H1 (cell line): ENCODE measurements around the gene MILR1. TPM values are rescaled to one million over a fixed set of nuclear protein-coding genes. Genes with fewer than 3 reads are reported as not detected.

Experiments used
- CTCF ChIA-PET: fragments of 300-600 bp; sonication (Branson Sonifier 250); formaldehyde crosslinking; loops from one replicate; lab custom pipeline; 2021; ENCODE audit not compliant: partially characterized antibody; lab: Charles Lee
- POLR2A ChIA-PET: fragments of 300-600 bp; sonication (Branson Sonifier 250); formaldehyde crosslinking; loops from one replicate; lab custom pipeline; 2021; ENCODE audit warnings: inconsistent platforms; ENCODE audit not compliant: partially characterized antibody; lab: Charles Lee
- DNase-seq, 2 experiments: peaks; one replicate each; pipeline versions ENCODE4 v3.0.0 to v3.0.0-alpha.2; 2010 to 2022; ENCODE audit warnings: low spot score in 2 of 2, low read depth in 1 of 2, mixed read lengths in 1 of 2
- FAIRE-seq: peaks from 2 replicates; lab custom pipeline; 2011; peaks lifted over from hg19 to GRCh38; lab: Jason Lieb, UNC
- H2AFZ ChIP-seq: 2 replicates; pipeline ENCODE4 v1.8.1; 2012; ENCODE audit warnings: low read length, inconsistent platforms
- H2AK5ac ChIP-seq: 2 replicates; pipeline ENCODE4 v1.6.1; 2013; ENCODE audit warnings: low read depth, low read length
- H2BK120ac ChIP-seq: replicated peaks from 2 replicates; pipeline ENCODE3; 2013; ENCODE audit warnings: low read depth, low read length, inconsistent platforms
- H2BK12ac ChIP-seq: 2 replicates; pipeline ENCODE4 v1.6.1; 2013; ENCODE audit warnings: low read depth, low read length
- H2BK15ac ChIP-seq: 2 replicates; pipeline ENCODE4 v1.6.1; 2013; ENCODE audit warnings: low read length
- H2BK20ac ChIP-seq: 2 replicates; pipeline ENCODE4 v1.6.1; 2013; ENCODE audit warnings: low read length
- H2BK5ac ChIP-seq: 2 replicates; pipeline ENCODE4 v1.6.1; 2013; ENCODE audit warnings: low read depth, low read length
- H3K14ac ChIP-seq: 2 replicates; pipeline ENCODE4 v1.6.1; 2013; ENCODE audit warnings: inconsistent platforms; ENCODE audit not compliant: insufficient read length
- H3K18ac ChIP-seq: 2 replicates; pipeline ENCODE4 v1.6.1; 2013; ENCODE audit warnings: low read length; ENCODE audit errors: extremely low read depth
- H3K23ac ChIP-seq: 2 replicates; pipeline ENCODE4 v1.6.1; 2013; ENCODE audit warnings: inconsistent platforms; ENCODE audit not compliant: insufficient read length
- H3K23me2 ChIP-seq: 2 replicates; pipeline ENCODE4 v1.6.1; 2013; ENCODE audit warnings: low read depth, low read length
- H3K27ac ChIP-seq: 2 replicates; pipeline ENCODE4 v1.6.1; 2011; ENCODE audit warnings: low read depth, low read length, inconsistent platforms
- H3K27me3 ChIP-seq, 4 experiments: replicated peaks in 1 of 4; 1 replicate in 1 of 4; 2 replicates in 3 of 4; pipeline versions ENCODE4 v1.6.1 to v1.8.1; 2011 to 2013; ENCODE audit warnings: low read length in 3 of 4, mild to moderate bottlenecking in 3 of 4, inconsistent platforms in 2 of 4, mixed read lengths in 2 of 4, moderate library complexity in 1 of 4; ENCODE audit not compliant: control insufficient read depth in 3 of 4, insufficient read depth in 3 of 4; ENCODE audit errors: extremely low read depth in 1 of 4
- H3K36me3 ChIP-seq, 4 experiments: 2 replicates each; pipeline versions ENCODE4 v1.6.1 to v1.8.1; 2011 to 2013; ENCODE audit warnings: mild to moderate bottlenecking in 4 of 4, low read length in 3 of 4, moderate library complexity in 2 of 4, control low read depth in 1 of 4, inconsistent platforms in 1 of 4; ENCODE audit not compliant: insufficient read depth in 4 of 4, control insufficient read depth in 2 of 4
- H3K4ac ChIP-seq: replicated peaks from 2 replicates; pipeline ENCODE3; 2013; ENCODE audit warnings: low read length, low read depth, mixed read lengths, inconsistent platforms; ENCODE audit not compliant: insufficient read length
- H3K4me1 ChIP-seq, 4 experiments: replicated peaks in 1 of 4; 1 replicate in 1 of 4; 2 replicates in 3 of 4; pipeline versions ENCODE4 v1.6.1 to v1.8.1; 2011 to 2013; ENCODE audit warnings: low read length in 3 of 4, inconsistent platforms in 2 of 4, mixed read lengths in 1 of 4; ENCODE audit not compliant: insufficient read depth in 4 of 4, control insufficient read depth in 3 of 4
- H3K4me2 ChIP-seq, 2 experiments: 2 replicates each; pipeline versions ENCODE4 v1.6.1 to v1.8.1; 2011 to 2013; ENCODE audit warnings: low read depth in 2 of 2, low read length in 2 of 2, control low read depth in 1 of 2, inconsistent platforms in 1 of 2, mild to moderate bottlenecking in 1 of 2; ENCODE audit not compliant: insufficient read depth in 1 of 2
- H3K4me3 ChIP-seq, 4 experiments: fragments of 200-600, 300-600 bp in 1 of 4; sonication (generic), shearing (Covaris generic), sonication (Bioruptor Twin) in 1 of 4; 2 replicates each; pipeline versions ENCODE4 v1.5.1 to v1.8.1; 2011 to 2016; ENCODE audit warnings: low read length in 4 of 4, low read depth in 3 of 4, control low read depth in 2 of 4, inconsistent platforms in 2 of 4, mild to moderate bottlenecking in 2 of 4, mixed read lengths in 1 of 4, moderate library complexity in 1 of 4; ENCODE audit not compliant: insufficient read depth in 2 of 4; ENCODE audit errors: extremely low read depth in 1 of 4
- H3K56ac ChIP-seq: replicated peaks from 2 replicates; pipeline ENCODE3; 2013; ENCODE audit warnings: low read depth, mild to moderate bottlenecking, mixed read lengths, low read length, inconsistent platforms; ENCODE audit not compliant: insufficient read length
- H3K79me1 ChIP-seq: 2 replicates; pipeline ENCODE4 v1.6.1; 2013; ENCODE audit warnings: low read depth, low read length, control low read depth
- H3K79me2 ChIP-seq, 2 experiments: 2 replicates each; pipeline versions ENCODE4 v1.6.1 to v1.8.1; 2012 to 2013; ENCODE audit warnings: low read length in 2 of 2, mild to moderate bottlenecking in 2 of 2, inconsistent platforms in 1 of 2; ENCODE audit not compliant: insufficient read depth in 2 of 2, control insufficient read depth in 1 of 2
- H3K9ac ChIP-seq, 4 experiments: replicated peaks in 1 of 4; 1 replicate in 1 of 4; 2 replicates in 3 of 4; pipeline versions ENCODE4 v1.6.1 to v1.8.1; 2011 to 2013; ENCODE audit warnings: low read depth in 3 of 4, low read length in 3 of 4, control low read depth in 2 of 4, mild to moderate bottlenecking in 2 of 4, moderate library complexity in 2 of 4, inconsistent platforms in 1 of 4; ENCODE audit errors: extremely low read depth in 1 of 4
- H3K9me3 ChIP-seq, 2 experiments: 2 replicates each; pipeline versions ENCODE4 v1.6.1 to v1.8.1; 2012 to 2013; ENCODE audit warnings: mild to moderate bottlenecking in 2 of 2, moderate library complexity in 2 of 2, control low read depth in 1 of 2, inconsistent platforms in 1 of 2, low read depth in 1 of 2, low read length in 1 of 2, mixed read lengths in 1 of 2; ENCODE audit not compliant: insufficient read depth in 2 of 2
- H4K20me1 ChIP-seq, 2 experiments: replicated peaks in 1 of 2; 2 replicates each; pipeline versions ENCODE3 to v1.8.1; 2011 to 2013; ENCODE audit warnings: inconsistent platforms in 2 of 2, low read length in 2 of 2, mild to moderate bottlenecking in 1 of 2; ENCODE audit not compliant: insufficient read depth in 2 of 2, control insufficient read depth in 1 of 2
- H4K5ac ChIP-seq: 2 replicates; pipeline ENCODE4 v1.6.1; 2013; ENCODE audit warnings: low read length, low read depth, mixed read lengths, inconsistent platforms; ENCODE audit not compliant: insufficient read length
- H4K8ac ChIP-seq: 2 replicates; pipeline ENCODE4 v1.8.0; 2013; ENCODE audit warnings: mild to moderate bottlenecking, moderate library complexity, low read length, inconsistent platforms; ENCODE audit not compliant: insufficient read depth; ENCODE audit errors: extremely low read depth
- H4K91ac ChIP-seq: replicated peaks from 2 replicates; pipeline ENCODE3; 2013; ENCODE audit warnings: low read length, mixed read lengths, inconsistent platforms; ENCODE audit not compliant: insufficient read length
- CBX5 ChIP-seq: fragments of 300-800, 300-1000 bp; sonication (generic); IDR thresholded peaks from 2 replicates; pipeline ENCODE4 v1.7.1; 2016; ENCODE audit warnings: antibody characterized with exemption, low read length, low read depth
- CHD2 ChIP-seq: IDR thresholded peaks from 2 replicates; pipeline ENCODE4 v1.6.1; 2012; ENCODE audit warnings: low read length, improper control_type of control experiment
- EP300 ChIP-seq, 2 experiments: IDR thresholded peaks; 1 replicate in 1 of 2; 2 replicates in 1 of 2; pipeline ENCODE4 v1.6.1; 2011 to 2012; ENCODE audit warnings: low read depth in 2 of 2, low read length in 2 of 2, mild to moderate bottlenecking in 2 of 2, borderline replicate concordance in 1 of 2, inconsistent platforms in 1 of 2, moderate library complexity in 1 of 2
- HDAC2 ChIP-seq, 2 experiments: fragments of 300-600 bp in 1 of 2; sonication (generic) in 1 of 2; IDR thresholded peaks; 2 replicates each; pipeline ENCODE4 v1.6.1; 2011 to 2012; ENCODE audit warnings: low read depth in 2 of 2, low read length in 2 of 2, mild to moderate bottlenecking in 2 of 2, moderate library complexity in 2 of 2, borderline replicate concordance in 1 of 2, inconsistent platforms in 1 of 2
- KDM4A ChIP-seq: IDR thresholded peaks from one replicate; pipeline ENCODE4 v1.7.1; 2012; ENCODE audit warnings: low read depth, mild to moderate bottlenecking, moderate library complexity, low read length, inconsistent platforms; ENCODE audit not compliant: severe bottlenecking
- MAFK ChIP-seq: IDR thresholded peaks from 2 replicates; pipeline ENCODE4 v1.6.1; 2012; ENCODE audit warnings: low read depth, mild to moderate bottlenecking, improper control_type of control experiment, low read length
- POLR2AphosphoS5 ChIP-seq: IDR thresholded peaks from 2 replicates; pipeline ENCODE4 v1.6.1; 2011; ENCODE audit warnings: low read depth, low read length
- RFX5 ChIP-seq: IDR thresholded peaks from 2 replicates; pipeline ENCODE4 v1.6.1; 2011; ENCODE audit warnings: low read depth, low read length, improper control_type of control experiment, borderline replicate concordance
- WGBS, 2 experiments: shearing (Covaris generic) in 1 of 2; methylation state at CpG; one replicate each; pipeline versions ENCODE4 v1.1.6 to v1.1.7; 2013 to 2015; ENCODE audit warnings: low lambda C conversion rate in 2 of 2, mixed read lengths in 2 of 2, inconsistent platforms in 1 of 2, low coverage in 1 of 2, missing lambda C conversion rate in 1 of 2; ENCODE audit not compliant: insufficient replicate concordance in 2 of 2, insufficient coverage in 1 of 2, insufficient read length in 1 of 2; ENCODE audit errors: extremely low coverage in 1 of 2, missing lambda C conversion rate in 1 of 2; 5-methylcytosine and 5-hydroxymethylcytosine counted together
- polyA plus RNA-seq, 7 experiments: library from polyadenylated mRNA; depleted of rRNA in 3 of 7; stranded (reverse) in 5 of 7; unstranded in 2 of 7; fragments of >200 nt in 5 of 7; fragments of 200-250 nt in 2 of 7; gene quantifications; 1 replicate in 5 of 7; 2 replicates in 1 of 7; 4 replicates in 1 of 7; pipeline versions ENCODE4 v1.2.1 to v1.2.3, GENCODE V29; 2011 to 2013; ENCODE audit warnings: missing spikeins in 2 of 7, mixed read lengths in 2 of 7
- total RNA-seq: library from RNA; stranded (reverse); fragmentation: NEBNext Ultra II Directional; extraction: Animal tissue kit (Norgen Biotek cat#: 25700); gene quantifications from 2 replicates; pipeline ENCODE4 v1.2.1, GENCODE V29; 2021
- TF ChIP-seq, protein P1 (sequence below): IDR thresholded peaks from 2 replicates; pipeline ENCODE4 v1.6.1; 2012; ENCODE audit warnings: inconsistent platforms
- TF ChIP-seq, protein P2 (sequence below): IDR thresholded peaks from 2 replicates; pipeline ENCODE4 v1.6.1; 2011; ENCODE audit warnings: low read depth, mild to moderate bottlenecking, low read length; ENCODE audit not compliant: insufficient read depth

The MILR1 gene
- total and polyA plus RNA-seq, 2 of the 8 experiments (the other 6 are each of a cell fraction or from before 2014, with no cell fraction given): not detected

DNA sequence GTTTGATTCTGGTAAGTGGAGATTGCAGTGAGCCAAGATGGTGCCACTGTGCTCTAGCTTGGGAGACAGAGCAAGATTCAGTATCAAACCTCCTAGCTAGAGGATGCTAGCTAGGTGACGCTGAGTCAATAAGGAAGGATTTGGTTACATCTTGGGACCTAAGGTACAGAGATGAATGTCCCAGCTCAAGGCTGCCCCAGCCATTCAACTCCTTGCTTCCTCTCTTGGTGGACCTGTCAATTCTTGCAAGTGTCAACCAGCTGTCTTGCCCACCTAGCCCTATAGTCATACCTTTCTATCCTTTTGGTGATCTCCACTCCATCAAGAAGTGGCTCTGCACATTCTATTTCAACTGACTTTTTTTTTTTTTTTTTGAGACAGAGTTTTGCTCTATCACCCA is 1.4 kb upstream of the MILR1 start:
- Histone ChIP-seq H3K9ac (no peak overlapping the region), H3K18ac (no peak overlapping the region), H3K23me2 (no peaks in the 10 kb centered on the region), H2BK120ac (no peak overlapping the region), H3K4ac (no peak overlapping the region), H2AFZ (no peak overlapping the region), H2BK5ac (no peak overlapping the region), H2BK15ac (no peak overlapping the region), H2BK12ac (no peak overlapping the region), H3K27ac (no peak overlapping the region), H3K36me3 (no peaks in the 10 kb centered on the region), H3K14ac (no peak overlapping the region), H4K20me1 (no peaks in the 10 kb centered on the region), H3K56ac (no peak overlapping the region), H4K5ac (no peak overlapping the region), H3K79me2 (no peaks in the 10 kb centered on the region), H4K8ac (no peak overlapping the region), H3K4me3 (no peak overlapping the region), H3K79me1 (no peaks in the 10 kb centered on the region), H2AK5ac (no peak overlapping the region), H2BK20ac (no peak overlapping the region), H3K4me1 (no peaks in the 10 kb centered on the region), H3K27me3 (no peaks in the 10 kb centered on the region), H3K23ac (no peak overlapping the region), H3K9me3 (no peaks in the 10 kb centered on the region), H3K4me2 (no peak overlapping the region), H4K91ac (no peak overlapping the region)
- FAIRE-seq (no peak), DNase-seq (no peak)
- WGBS, 2 experiments: 100% methylated on average over 1 of the region's 1 CpG; no CpG with 5 or more reads in 1 of the 2 experiments
- CTCF ChIA-PET: interaction anchor here (0.7 to 1.5 kb wide), 4 partner anchors 9 to 50 kb away, joined by 3 to 8 read pairs (median 3); no protein-coding TSS in a partner anchor
- POLR2A ChIA-PET: no interaction called here
- TF ChIP-seq POLR2AphosphoS5: no peak
- TF ChIP-seq, protein P1, sequence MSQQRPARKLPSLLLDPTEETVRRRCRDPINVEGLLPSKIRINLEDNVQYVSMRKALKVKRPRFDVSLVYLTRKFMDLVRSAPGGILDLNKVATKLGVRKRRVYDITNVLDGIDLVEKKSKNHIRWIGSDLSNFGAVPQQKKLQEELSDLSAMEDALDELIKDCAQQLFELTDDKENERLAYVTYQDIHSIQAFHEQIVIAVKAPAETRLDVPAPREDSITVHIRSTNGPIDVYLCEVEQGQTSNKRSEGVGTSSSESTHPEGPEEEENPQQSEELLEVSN: no peak
- TF ChIP-seq RFX5: no peak
- TF ChIP-seq HDAC2 (IDR thresholded peaks at IDR 0.05; ENCODE audit: borderline replicate concordance in 1 of 2, low read depth in 2 of 2, low read length in 2 of 2): no peak
- TF ChIP-seq CHD2: no peak
- TF ChIP-seq, protein P2, sequence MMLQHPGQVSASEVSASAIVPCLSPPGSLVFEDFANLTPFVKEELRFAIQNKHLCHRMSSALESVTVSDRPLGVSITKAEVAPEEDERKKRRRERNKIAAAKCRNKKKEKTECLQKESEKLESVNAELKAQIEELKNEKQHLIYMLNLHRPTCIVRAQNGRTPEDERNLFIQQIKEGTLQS: no peak
- TF ChIP-seq KDM4A: no peak
- no peak for TF ChIP-seq EP300 (IDR thresholded peaks at IDR 0.05; ENCODE audit: borderline replicate concordance in 1 of 2, low read depth in 2 of 2, low read length in 2 of 2)
- TF ChIP-seq MAFK: no peak
- no peak for TF ChIP-seq CBX5
